ENCODE data around the gene OR4L1.

- TF ChIP-seq BHLHE40 (IDR thresholded peaks at IDR 0.05; ENCODE audit: borderline replicate concordance) (no peak), FOXK2 (IDR thresholded peaks at IDR 0.05) (no peak)
- TF ChIP-seq, protein P1, sequence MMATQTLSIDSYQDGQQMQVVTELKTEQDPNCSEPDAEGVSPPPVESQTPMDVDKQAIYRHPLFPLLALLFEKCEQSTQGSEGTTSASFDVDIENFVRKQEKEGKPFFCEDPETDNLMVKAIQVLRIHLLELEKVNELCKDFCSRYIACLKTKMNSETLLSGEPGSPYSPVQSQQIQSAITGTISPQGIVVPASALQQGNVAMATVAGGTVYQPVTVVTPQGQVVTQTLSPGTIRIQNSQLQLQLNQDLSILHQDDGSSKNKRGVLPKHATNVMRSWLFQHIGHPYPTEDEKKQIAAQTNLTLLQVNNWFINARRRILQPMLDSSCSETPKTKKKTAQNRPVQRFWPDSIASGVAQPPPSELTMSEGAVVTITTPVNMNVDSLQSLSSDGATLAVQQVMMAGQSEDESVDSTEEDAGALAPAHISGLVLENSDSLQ (IDR thresholded peaks at IDR 0.05), result no peak
Observed at GRCh38 chr14:20093442-20093841, 33.6 kb downstream of the OR4L1 start.

All from HEK293T (cell line).